Measurements from ENCODE around the gene CD55.

CD55 gene

DNA sequence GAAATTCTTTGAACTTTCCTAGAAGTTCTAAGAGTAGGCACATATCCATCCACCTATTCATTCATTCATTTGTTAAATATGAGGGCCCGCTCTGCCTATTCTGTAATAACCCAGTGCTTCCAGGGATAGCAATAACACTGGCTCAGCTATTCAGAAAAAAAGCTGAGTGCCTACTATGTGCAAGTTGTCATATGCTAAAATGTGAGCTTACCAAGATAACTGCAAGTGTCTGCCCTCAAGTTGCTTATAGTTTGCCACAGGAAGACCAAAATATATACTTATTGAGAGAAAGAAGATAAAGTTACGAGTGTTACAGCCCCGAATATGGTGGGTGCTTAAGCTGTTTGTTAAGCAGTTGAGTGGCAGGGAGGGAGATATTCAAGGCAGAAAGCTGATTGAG, 39.6 kb downstream of the CD55 start:
- TF ChIP-seq, protein P1, sequence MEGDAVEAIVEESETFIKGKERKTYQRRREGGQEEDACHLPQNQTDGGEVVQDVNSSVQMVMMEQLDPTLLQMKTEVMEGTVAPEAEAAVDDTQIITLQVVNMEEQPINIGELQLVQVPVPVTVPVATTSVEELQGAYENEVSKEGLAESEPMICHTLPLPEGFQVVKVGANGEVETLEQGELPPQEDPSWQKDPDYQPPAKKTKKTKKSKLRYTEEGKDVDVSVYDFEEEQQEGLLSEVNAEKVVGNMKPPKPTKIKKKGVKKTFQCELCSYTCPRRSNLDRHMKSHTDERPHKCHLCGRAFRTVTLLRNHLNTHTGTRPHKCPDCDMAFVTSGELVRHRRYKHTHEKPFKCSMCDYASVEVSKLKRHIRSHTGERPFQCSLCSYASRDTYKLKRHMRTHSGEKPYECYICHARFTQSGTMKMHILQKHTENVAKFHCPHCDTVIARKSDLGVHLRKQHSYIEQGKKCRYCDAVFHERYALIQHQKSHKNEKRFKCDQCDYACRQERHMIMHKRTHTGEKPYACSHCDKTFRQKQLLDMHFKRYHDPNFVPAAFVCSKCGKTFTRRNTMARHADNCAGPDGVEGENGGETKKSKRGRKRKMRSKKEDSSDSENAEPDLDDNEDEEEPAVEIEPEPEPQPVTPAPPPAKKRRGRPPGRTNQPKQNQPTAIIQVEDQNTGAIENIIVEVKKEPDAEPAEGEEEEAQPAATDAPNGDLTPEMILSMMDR (IDR thresholded peaks at IDR 0.05; ENCODE audit: insufficient read depth, low read depth, low read length, missing control alignments), result no peak
- no peak for DNase-seq (ENCODE audit: low read depth)
- no peak overlapping the region for H3K4me3 ChIP-seq (ENCODE audit: low read depth, low read length)

DNA sequence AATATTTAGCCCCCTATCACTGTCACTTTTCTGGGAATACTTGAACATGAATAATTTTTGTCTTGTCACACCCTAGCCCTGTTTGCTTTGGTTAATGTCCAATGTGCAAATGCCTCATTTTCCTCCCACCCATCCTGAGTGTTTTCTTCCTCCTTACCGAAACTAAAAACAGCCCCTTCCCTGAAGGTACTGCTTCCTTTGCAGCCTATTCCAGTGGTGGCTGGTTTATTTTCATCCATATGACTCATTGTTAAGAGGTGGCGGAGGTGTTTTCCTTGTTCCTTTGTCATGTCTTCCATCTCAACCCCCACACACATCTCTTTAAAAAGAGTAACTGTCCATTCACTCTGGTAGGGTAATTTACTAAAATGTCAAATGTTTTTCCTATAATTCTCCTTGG, 40.4 kb downstream of the CD55 start:
- no peak overlapping the region for H3K4me3 ChIP-seq (ENCODE audit: low read depth, low read length)
- TF ChIP-seq, protein P1 (IDR thresholded peaks at IDR 0.05; ENCODE audit: insufficient read depth, low read depth, low read length, missing control alignments), result no peak
- no peak for DNase-seq (ENCODE audit: low read depth)

GRCh38 chr1:207362962-207363860, 41.7 kb downstream of the CD55 start:
- TF ChIP-seq, protein P1 (IDR thresholded peaks at IDR 0.05; ENCODE audit: insufficient read depth, low read depth, low read length, missing control alignments), result no peak
- DNase-seq (ENCODE audit: low read depth), result no peak
- H3K4me3 ChIP-seq (ENCODE audit: low read depth, low read length), result no peak overlapping the region

DNA sequence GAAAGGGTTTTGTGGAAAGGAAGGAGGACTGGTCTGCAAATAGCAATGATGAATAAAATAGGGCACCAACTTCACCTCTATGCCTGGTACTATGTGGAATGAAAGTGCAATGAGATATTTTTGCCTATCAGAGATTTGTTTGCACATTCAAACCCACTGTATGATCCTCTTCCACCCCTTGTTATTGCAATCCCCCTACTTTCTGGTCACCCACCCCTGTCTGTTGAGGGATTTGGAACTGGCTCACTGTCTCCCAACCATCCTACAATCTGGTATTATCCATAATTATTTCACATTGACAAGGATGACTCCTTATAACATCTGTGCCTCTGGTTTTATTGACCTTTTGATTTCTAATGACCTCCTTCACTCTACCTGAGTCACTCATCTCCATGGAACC, 42.4 kb downstream of the CD55 start:
- no peak for DNase-seq (ENCODE audit: low read depth)
- H3K4me3 ChIP-seq (ENCODE audit: low read depth, low read length), result no peak overlapping the region
- TF ChIP-seq, protein P1 (IDR thresholded peaks at IDR 0.05; ENCODE audit: insufficient read depth, low read depth, low read length, missing control alignments), result no peak

DNA sequence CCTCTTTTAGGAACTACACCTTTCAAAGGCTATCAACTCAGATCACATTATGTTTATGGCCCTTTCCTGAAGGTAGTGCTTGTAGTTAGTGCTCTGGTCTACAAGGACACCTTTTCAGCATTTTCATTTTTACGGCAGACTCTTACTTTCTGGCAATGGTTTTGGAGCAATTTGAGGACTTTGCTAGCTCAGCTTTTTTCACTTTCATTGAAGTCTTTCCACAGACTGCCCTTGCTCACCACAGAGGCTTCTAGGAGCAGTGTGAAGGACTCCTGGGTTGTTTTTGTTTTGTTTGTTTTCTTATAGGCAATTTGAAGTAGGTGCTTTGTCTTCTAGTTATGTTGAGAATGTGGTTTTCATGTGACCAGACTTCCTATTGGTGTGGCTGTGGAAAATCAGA, 43.1 kb downstream of the CD55 start:
- TF ChIP-seq, protein P1 (IDR thresholded peaks at IDR 0.05; ENCODE audit: insufficient read depth, low read depth, low read length, missing control alignments), result no peak
- no peak overlapping the region for H3K4me3 ChIP-seq (ENCODE audit: low read depth, low read length)
- DNase-seq (ENCODE audit: low read depth), result no peak

GRCh38 chr1:207365063-207365462, 43.6 kb downstream of the CD55 start:
- TF ChIP-seq, protein P1 (IDR thresholded peaks at IDR 0.05; ENCODE audit: insufficient read depth, low read depth, low read length, missing control alignments), result no peak
- no peak overlapping the region for H3K4me3 ChIP-seq (ENCODE audit: low read depth, low read length)
- DNase-seq (ENCODE audit: low read depth), result no peak

GRCh38 chr1:207366022-207366421, 44.5 kb downstream of the CD55 start:
- no peak for DNase-seq (ENCODE audit: low read depth)
- H3K4me3 ChIP-seq (ENCODE audit: low read depth, low read length), result no peak overlapping the region
- TF ChIP-seq, protein P1 (IDR thresholded peaks at IDR 0.05; ENCODE audit: insufficient read depth, low read depth, low read length, missing control alignments), result no peak

All from GM12865 (cell line).